ENCODE data around the gene IGFL1.

DNA sequence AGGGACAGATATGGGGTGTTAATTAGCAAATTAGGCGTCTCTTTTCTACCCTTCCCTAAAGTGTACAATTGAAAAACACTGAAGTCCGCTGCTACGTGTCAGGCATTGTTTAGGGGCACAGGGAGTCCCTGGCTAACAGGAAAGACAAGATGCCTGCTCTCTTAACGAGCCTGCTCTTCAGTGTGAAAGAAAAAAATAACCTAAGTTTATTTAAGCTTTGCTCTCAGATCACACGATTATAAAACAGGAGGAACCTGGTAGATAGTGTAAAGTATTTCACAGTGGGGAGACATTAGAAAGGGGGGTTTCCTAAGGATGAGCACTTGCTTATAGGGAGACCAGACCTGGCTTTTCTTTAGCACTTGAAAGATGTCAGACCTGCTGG lies 42.8 kb upstream of the IGFL1 start:
- TF ChIP-seq CTCF (IDR thresholded peaks at IDR 0.05 in 2 of 3, conservative IDR thresholded peaks at IDR 0.05 in 1 of 3; ENCODE audit: borderline replicate concordance in 1 of 3, insufficient read depth in 1 of 3, low read depth in 2 of 3, low read length in 2 of 3) (no peak), EZH2 (IDR thresholded peaks at IDR 0.05) (no peak), POLR2AphosphoS5 (IDR thresholded peaks at IDR 0.05; ENCODE audit: low read depth, low read length) (no peak), ZNF274 (IDR thresholded peaks at IDR 0.05; ENCODE audit: low read depth, low read length) (no peak), SIN3A (IDR thresholded peaks at IDR 0.05; ENCODE audit: low read depth) (no peak), SRF (IDR thresholded peaks at IDR 0.05; ENCODE audit: low read depth) (no peak), CEBPB (IDR thresholded peaks at IDR 0.05; ENCODE audit: low read depth) (no peak), RAD21 (IDR thresholded peaks at IDR 0.05; ENCODE audit: low read depth) (no peak), POLR2A (IDR thresholded peaks at IDR 0.05; ENCODE audit: borderline replicate concordance, extremely low read depth, insufficient read depth, insufficient read length) (no peak), TCF7L2 (IDR thresholded peaks at IDR 0.05; ENCODE audit: borderline replicate concordance, extremely low read depth, insufficient read depth, insufficient read length) (no peak)
- TF ChIP-seq, protein P1, sequence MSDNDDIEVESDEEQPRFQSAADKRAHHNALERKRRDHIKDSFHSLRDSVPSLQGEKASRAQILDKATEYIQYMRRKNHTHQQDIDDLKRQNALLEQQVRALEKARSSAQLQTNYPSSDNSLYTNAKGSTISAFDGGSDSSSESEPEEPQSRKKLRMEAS (IDR thresholded peaks at IDR 0.05), result no peak
